Lower leg skin (tissue), 3 donors: ENCODE data around the gene CEP57.

Experiments
- CTCF ChIP-seq, 3 donors: fragments of 450-650 bp; IDR thresholded peaks; one replicate each; pipeline ENCODE4 v1.5.1; 2016; ENCODE audit warnings: antibody characterized with exemption in 3 of 3, mild to moderate bottlenecking in 3 of 3, moderate library complexity in 2 of 3
- POLR2A ChIP-seq, 2 donors: fragments of 450-650 bp; IDR thresholded peaks; one replicate each; pipeline ENCODE4 v1.6.1; 2016 to 2017; ENCODE audit warnings: antibody characterized with exemption in 2 of 2, mild to moderate bottlenecking in 1 of 2, moderate library complexity in 1 of 2

GRCh38 chr11:95776859-95777258, 13.4 kb upstream of the CEP57 start:
- TF ChIP-seq CTCF (IDR thresholded peaks at IDR 0.05), result no peak
- TF ChIP-seq POLR2A (IDR thresholded peaks at IDR 0.05), result no peak
